ENCODE results near the gene CD55. TPM values are rescaled to one million over a fixed set of nuclear protein-coding genes. Genes with fewer than 3 reads are reported as not detected.

CD55 gene
- total RNA-seq, 1 experiment from 2014 or later = 17.3 TPM

DNA sequence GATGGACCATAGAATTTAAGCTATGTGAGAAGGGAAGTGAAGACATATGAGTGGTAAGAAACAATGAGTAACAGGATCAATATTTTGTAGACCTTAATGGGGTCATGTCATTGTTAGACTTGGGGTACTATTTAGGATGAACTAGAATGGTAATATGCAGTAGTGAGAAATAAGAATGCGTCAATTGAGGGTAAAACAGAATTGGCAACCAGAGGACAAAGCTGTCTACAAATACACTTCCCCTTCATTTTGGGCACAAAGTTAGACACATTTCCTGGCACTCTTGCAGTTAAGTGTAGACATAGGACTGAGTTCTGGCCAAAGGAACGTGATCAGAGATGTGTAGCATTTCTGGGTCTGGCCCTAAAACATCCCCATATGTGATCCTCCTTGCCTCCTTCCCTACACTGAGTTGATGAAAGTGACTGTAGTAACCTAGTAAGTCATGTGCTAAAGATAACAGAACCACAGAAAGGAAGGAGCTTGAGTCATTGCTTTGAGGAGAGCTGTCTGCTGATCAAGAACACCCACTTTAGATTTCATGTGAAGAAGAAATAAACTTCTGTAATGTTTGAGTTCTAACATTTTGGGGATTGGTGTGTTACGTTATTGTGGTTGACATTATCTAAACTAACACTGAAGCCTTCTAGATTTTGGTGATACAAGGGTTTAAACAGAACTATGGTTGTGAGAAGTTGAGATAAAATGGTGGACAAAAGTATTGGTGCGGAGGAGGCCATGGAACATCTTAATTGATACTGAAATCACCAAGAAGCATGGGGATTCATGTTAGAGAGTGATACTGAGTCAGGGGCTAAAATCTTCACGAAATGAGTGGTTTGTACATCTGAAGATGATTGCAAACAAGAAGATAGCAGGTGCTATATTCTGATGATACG is 41.7 kb downstream of the CD55 start:
- H3K4ac ChIP-seq (ENCODE audit: low read depth, low read length) = no peak overlapping the region
- no peaks in the 10 kb centered on the region for H3K9me3 Mint-ChIP-seq
- H3K36me3 Mint-ChIP-seq (ENCODE audit: insufficient read depth in 1 of 3, low read depth in 3 of 3) = no peaks in the 10 kb centered on the region
- H2AFZ ChIP-seq (ENCODE audit: low read length) = no peak overlapping the region
- H2BK5ac ChIP-seq (ENCODE audit: insufficient read length, low read length) = no peak overlapping the region
- no peak overlapping the region for H3K4me2 ChIP-seq (ENCODE audit: insufficient read depth, insufficient read length, low read length)
- H3K27me3 Mint-ChIP-seq (ENCODE audit: low read depth) = no peaks in the 10 kb centered on the region
- H3T11ph ChIP-seq (ENCODE audit: low read length) = no peak overlapping the region
- H3K56ac ChIP-seq (ENCODE audit: insufficient read length, low read depth, low read length) = no peak overlapping the region
- no peak overlapping the region for H2AK5ac ChIP-seq (ENCODE audit: insufficient read length, low read length)
- H3K79me2 ChIP-seq (ENCODE audit: insufficient read depth, low read length) = no peaks in the 10 kb centered on the region
- no peak overlapping the region for H3K9ac ChIP-seq (ENCODE audit: extremely low read depth, insufficient read length, low read length)
- no peak overlapping the region for H3K23ac ChIP-seq (ENCODE audit: insufficient read length, low read depth, low read length)
- H3K27ac ChIP-seq (ENCODE audit: insufficient read length, low read depth, low read length) = no peak overlapping the region
- no peak overlapping the region for H3K18ac ChIP-seq (ENCODE audit: insufficient read length, low read depth, low read length)
- H3K27ac Mint-ChIP-seq = no peak overlapping the region
- no CpG with 5 or more reads among the region's 6 CpGs for WGBS (ENCODE audit: extremely low coverage, insufficient read length, low lambda C conversion rate)
- H3K79me1 ChIP-seq (ENCODE audit: insufficient read depth, low read depth, low read length, poor library complexity, severe bottlenecking) = no peaks in the 10 kb centered on the region
- TF ChIP-seq, protein P1, sequence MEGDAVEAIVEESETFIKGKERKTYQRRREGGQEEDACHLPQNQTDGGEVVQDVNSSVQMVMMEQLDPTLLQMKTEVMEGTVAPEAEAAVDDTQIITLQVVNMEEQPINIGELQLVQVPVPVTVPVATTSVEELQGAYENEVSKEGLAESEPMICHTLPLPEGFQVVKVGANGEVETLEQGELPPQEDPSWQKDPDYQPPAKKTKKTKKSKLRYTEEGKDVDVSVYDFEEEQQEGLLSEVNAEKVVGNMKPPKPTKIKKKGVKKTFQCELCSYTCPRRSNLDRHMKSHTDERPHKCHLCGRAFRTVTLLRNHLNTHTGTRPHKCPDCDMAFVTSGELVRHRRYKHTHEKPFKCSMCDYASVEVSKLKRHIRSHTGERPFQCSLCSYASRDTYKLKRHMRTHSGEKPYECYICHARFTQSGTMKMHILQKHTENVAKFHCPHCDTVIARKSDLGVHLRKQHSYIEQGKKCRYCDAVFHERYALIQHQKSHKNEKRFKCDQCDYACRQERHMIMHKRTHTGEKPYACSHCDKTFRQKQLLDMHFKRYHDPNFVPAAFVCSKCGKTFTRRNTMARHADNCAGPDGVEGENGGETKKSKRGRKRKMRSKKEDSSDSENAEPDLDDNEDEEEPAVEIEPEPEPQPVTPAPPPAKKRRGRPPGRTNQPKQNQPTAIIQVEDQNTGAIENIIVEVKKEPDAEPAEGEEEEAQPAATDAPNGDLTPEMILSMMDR (conservative IDR thresholded peaks at IDR 0.05) = no peak
- no peaks in the 10 kb centered on the region for H3K4me1 Mint-ChIP-seq
- H4K5ac ChIP-seq (ENCODE audit: insufficient read length, low read depth, low read length) = no peak overlapping the region
- no peak overlapping the region for H2BK12ac ChIP-seq (ENCODE audit: insufficient read length, low read depth, low read length)
- H4K91ac ChIP-seq (ENCODE audit: insufficient read length, low read depth, low read length) = no peak overlapping the region
- no peak overlapping the region for H3K14ac ChIP-seq (ENCODE audit: insufficient read depth, low read length)
- H3K9me3 ChIP-seq (ENCODE audit: control insufficient read depth, low read depth, low read length) = no peaks in the 10 kb centered on the region
- no peak overlapping the region for H2BK20ac ChIP-seq (ENCODE audit: low read depth, low read length, poor library complexity, severe bottlenecking)
- no peak overlapping the region for H2BK120ac ChIP-seq (ENCODE audit: low read depth, low read length, poor library complexity, severe bottlenecking)
- DNase-seq = no peak
- H3K4me3 Mint-ChIP-seq = no peak overlapping the region
- H3K4me1 ChIP-seq (ENCODE audit: insufficient read depth, low read length) = no peaks in the 10 kb centered on the region
- H4K8ac ChIP-seq (replicated peaks; ENCODE audit: insufficient read length, low read depth, low read length) = no peak overlapping the region
- H2BK15ac ChIP-seq (ENCODE audit: low read depth, low read length) = no peak overlapping the region
- H3K27me3 ChIP-seq (ENCODE audit: insufficient read depth, low read length) = no peaks in the 10 kb centered on the region
- no peaks in the 10 kb centered on the region for H3K23me2 ChIP-seq (ENCODE audit: insufficient read length, low read depth, low read length, poor library complexity, severe bottlenecking)
- H4K20me1 ChIP-seq (ENCODE audit: control insufficient read depth, insufficient read depth, insufficient read length) = no peaks in the 10 kb centered on the region
